Left renal cortex interstitium (tissue), 4 donors: ENCODE data around the gene GADD45A. TPM values are rescaled to one million over a fixed set of nuclear protein-coding genes. Genes with fewer than 3 reads are reported as not detected.
"Not testable (repeated sequence)": the region's sequence is repeated elsewhere in the genome, so short reads cannot be mapped to it uniquely, and the experiment has no call there.

Source experiments
- DNase-seq, 4 donors: peaks; one replicate each; pipeline ENCODE4 v3.0.0-alpha.2; 2013; ENCODE audit warnings: low read depth in 4 of 4, low spot score in 2 of 4, missing footprints in 1 of 4
- polyA plus RNA-seq, 4 donors: library from polyadenylated mRNA; unstranded; fragments of 120-200 nt; gene quantifications; one replicate each; pipeline ENCODE4 v1.2.1, GENCODE V29; 2013; ENCODE audit not compliant: insufficient read length in 4 of 4

GADD45A gene
- polyA plus RNA-seq, 4 donors: 107 to 130 (median 130) TPM

GRCh38 chr1:67717876-67718275 is 32.9 kb downstream of the GADD45A start:
- no peak for DNase-seq

- DNase-seq: no peak
These were observed 34.6 kb downstream of the GADD45A start for GRCh38 chr1:67719329-67720196.

- no peak for DNase-seq
These were observed 36.1 kb downstream of the GADD45A start for GRCh38 chr1:67721112-67721511.

GRCh38 chr1:67721650-67722291 is 36.8 kb downstream of the GADD45A start:
- no peak for DNase-seq

GRCh38 chr1:67722292-67722944 is 37.4 kb downstream of the GADD45A start:
- no peak for DNase-seq

- no peak for DNase-seq
These were observed 38.1 kb downstream of the GADD45A start for GRCh38 chr1:67723126-67723525.

- no peak for DNase-seq
These were observed 38.6 kb downstream of the GADD45A start for GRCh38 chr1:67723620-67724019.

- no peak for DNase-seq
These were observed 40.0 kb downstream of the GADD45A start for GRCh38 chr1:67724928-67725560.

GRCh38 chr1:67726224-67726623 is 41.2 kb downstream of the GADD45A start:
- DNase-seq: no peak

- no peak for DNase-seq
These were observed 44.9 kb downstream of the GADD45A start for GRCh38 chr1:67729872-67730271.

- DNase-seq: not testable (repeated sequence)
These were observed 45.3 kb downstream of the GADD45A start for GRCh38 chr1:67730312-67730711.

GRCh38 chr1:67731322-67731721 is 46.3 kb downstream of the GADD45A start:
- DNase-seq: no peak

GRCh38 chr1:67732750-67733151 is 47.8 kb downstream of the GADD45A start:
- DNase-seq: no peak

- DNase-seq: no peak
These were observed 48.8 kb downstream of the GADD45A start for GRCh38 chr1:67733681-67734322.

GRCh38 chr1:67734323-67734690 is 49.3 kb downstream of the GADD45A start:
- DNase-seq: no peak

GRCh38 chr1:67735206-67735605 is 50.2 kb downstream of the GADD45A start:
- DNase-seq: no peak

- no peak for DNase-seq
These were observed 51.0 kb downstream of the GADD45A start for GRCh38 chr1:67735806-67736627.

GRCh38 chr1:67736750-67737149 is 51.7 kb downstream of the GADD45A start:
- no peak for DNase-seq

GRCh38 chr1:67737875-67738274 is 52.9 kb downstream of the GADD45A start:
- DNase-seq: no peak
